B cell (primary cell): ENCODE measurements around the gene CA5A.
"Not testable (repeated sequence)": the region's sequence is repeated elsewhere in the genome, so short reads cannot be mapped to it uniquely, and the experiment has no call there.

Experiments used
- EZH2 ChIP-seq: IDR thresholded peaks from 2 replicates; pipeline ENCODE4 v1.6.1; 2012; ENCODE audit warnings: borderline replicate concordance, low read depth, mild to moderate bottlenecking, moderate library complexity, low read length; ENCODE audit not compliant: insufficient read depth, poor library complexity, severe bottlenecking
- TF ChIP-seq, protein P1 (sequence below): fragments of 200-600 bp; IDR thresholded peaks from one replicate; pipeline ENCODE4 v1.8.0; 2022; ENCODE audit warnings: antibody characterized with exemption, mild to moderate bottlenecking

DNA sequence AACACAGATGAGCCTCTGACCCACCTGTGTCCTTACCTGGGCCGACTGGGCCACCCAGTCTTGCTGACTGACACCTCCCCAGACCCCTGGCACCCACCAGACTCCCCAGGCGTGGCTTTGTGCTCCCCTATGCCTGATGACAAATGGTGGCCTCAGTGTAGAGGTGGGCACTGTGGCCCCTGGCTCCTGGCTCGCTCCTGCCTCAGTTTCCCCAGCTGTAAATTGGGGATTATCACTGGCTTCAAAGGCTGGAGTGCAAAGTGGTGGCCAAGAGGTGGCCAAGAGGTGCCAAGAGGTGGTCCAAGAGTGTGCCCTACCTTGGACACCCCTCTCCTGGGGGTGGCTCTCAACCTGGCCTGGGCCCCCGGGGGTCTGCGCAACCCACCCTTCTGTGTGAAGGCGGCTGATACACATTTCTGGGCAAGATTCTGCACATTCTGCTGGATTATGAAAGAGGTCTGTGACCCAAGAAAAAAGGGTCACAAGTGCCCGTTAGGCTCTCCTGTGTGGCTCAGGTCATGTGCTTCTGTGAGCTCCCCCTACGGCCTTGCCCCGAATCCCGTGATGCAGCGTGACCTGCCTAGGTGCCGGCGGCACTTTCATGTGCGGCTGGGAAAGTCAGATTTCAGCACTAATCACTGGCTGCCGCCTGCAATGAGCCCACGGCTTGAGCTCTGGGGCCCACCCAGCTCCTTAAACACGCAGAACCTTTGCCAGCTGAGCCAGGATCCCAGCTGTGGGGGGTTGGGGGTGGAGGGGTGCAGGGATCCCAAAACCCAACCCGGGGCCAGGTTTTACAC lies 74.8 kb downstream of the CA5A start:
- TF ChIP-seq, protein P1, sequence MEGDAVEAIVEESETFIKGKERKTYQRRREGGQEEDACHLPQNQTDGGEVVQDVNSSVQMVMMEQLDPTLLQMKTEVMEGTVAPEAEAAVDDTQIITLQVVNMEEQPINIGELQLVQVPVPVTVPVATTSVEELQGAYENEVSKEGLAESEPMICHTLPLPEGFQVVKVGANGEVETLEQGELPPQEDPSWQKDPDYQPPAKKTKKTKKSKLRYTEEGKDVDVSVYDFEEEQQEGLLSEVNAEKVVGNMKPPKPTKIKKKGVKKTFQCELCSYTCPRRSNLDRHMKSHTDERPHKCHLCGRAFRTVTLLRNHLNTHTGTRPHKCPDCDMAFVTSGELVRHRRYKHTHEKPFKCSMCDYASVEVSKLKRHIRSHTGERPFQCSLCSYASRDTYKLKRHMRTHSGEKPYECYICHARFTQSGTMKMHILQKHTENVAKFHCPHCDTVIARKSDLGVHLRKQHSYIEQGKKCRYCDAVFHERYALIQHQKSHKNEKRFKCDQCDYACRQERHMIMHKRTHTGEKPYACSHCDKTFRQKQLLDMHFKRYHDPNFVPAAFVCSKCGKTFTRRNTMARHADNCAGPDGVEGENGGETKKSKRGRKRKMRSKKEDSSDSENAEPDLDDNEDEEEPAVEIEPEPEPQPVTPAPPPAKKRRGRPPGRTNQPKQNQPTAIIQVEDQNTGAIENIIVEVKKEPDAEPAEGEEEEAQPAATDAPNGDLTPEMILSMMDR: not testable (repeated sequence)
- TF ChIP-seq EZH2: not testable (repeated sequence)
